ENCODE data around the gene TLE5.

DNA sequence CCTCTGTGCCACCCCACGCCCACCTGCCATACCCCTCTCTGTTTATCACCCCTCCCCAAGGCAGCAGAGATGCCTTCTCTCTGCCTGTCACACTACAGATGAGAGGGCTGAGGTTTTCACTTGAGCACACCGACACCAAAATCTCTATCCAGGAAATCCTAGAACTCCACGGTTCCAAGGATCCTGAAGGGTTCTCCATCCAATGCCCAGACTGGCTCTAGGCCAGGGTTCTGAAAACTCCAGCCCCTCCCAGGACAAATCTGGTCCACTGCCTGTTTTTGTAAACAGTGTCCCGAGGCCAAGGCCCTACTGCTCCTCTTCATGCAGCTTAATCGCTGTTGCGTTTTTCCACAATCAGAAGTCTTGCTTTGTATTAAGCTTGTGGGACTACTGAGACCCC, 53.3 kb downstream of the TLE5 start:
- TF ChIP-seq CTCF (conservative IDR thresholded peaks at IDR 0.05; ENCODE audit: low read depth in 2 of 2) (no peak), EZH2phosphoT487 (IDR thresholded peaks at IDR 0.05; ENCODE audit: unreplicated experiment) (no peak), CREB1 (CRISPR knock-in tag; IDR thresholded peaks at IDR 0.05; ENCODE audit: low read depth) (no peak), POLR2AphosphoS5 (IDR thresholded peaks at IDR 0.05; ENCODE audit: low read depth) (no peak), EZH2 (IDR thresholded peaks at IDR 0.05; ENCODE audit: low read depth, unreplicated experiment) (no peak)

Measured in GM23338 (cell line).